ENCODE data around the gene RDH12. TPM values are rescaled to one million over a fixed set of nuclear protein-coding genes. Genes with fewer than 3 reads are reported as not detected.

Gene RDH12
- total RNA-seq, 1 donor from 2014 or later, result not detected

- DNase-seq (ENCODE audit: low read depth, low spot score), result peak; percentile 12
- H3K4me1 Mint-ChIP-seq, result peaks cover 14% of the 10 kb centered on the region
- H3K36me3 Mint-ChIP-seq (ENCODE audit: low read depth), result no peaks in the 10 kb centered on the region
- H3K9me3 Mint-ChIP-seq, result no peaks in the 10 kb centered on the region
- no peaks in the 10 kb centered on the region for H3K27me3 Mint-ChIP-seq (ENCODE audit: low read depth)
- H3K4me3 Mint-ChIP-seq, result peak overlapping the region; percentile 56
- no peak overlapping the region for H3K27ac Mint-ChIP-seq (ENCODE audit: unreplicated experiment)
- TF ChIP-seq CTCF (conservative IDR thresholded peaks at IDR 0.05), result peak; percentile 69
Observed at GRCh38 chr14:67666750-67667449, 34.8 kb upstream of the RDH12 start.

GRCh38 chr14:67668559-67668958 is 33.1 kb upstream of the RDH12 start:
- peaks cover 24% of the 10 kb centered on the region for H3K4me1 Mint-ChIP-seq
- H3K27ac Mint-ChIP-seq (ENCODE audit: unreplicated experiment), result no peak overlapping the region
- DNase-seq (ENCODE audit: low read depth, low spot score), result no peak
- no peak for TF ChIP-seq CTCF (conservative IDR thresholded peaks at IDR 0.05)
- H3K4me3 Mint-ChIP-seq, result peak overlapping the region; percentile 36
- no peaks in the 10 kb centered on the region for H3K27me3 Mint-ChIP-seq (ENCODE audit: low read depth)
- no peaks in the 10 kb centered on the region for H3K9me3 Mint-ChIP-seq
- no peaks in the 10 kb centered on the region for H3K36me3 Mint-ChIP-seq (ENCODE audit: low read depth)

- Mint-ChIP-seq H3K4me1 (peaks cover 33% of the 10 kb centered on the region), H3K4me3 (peak overlapping the region; percentile 89), H3K9me3 (no peaks in the 10 kb centered on the region), H3K36me3 (ENCODE audit: low read depth) (peaks cover 3% of the 10 kb centered on the region), H3K27me3 (ENCODE audit: low read depth) (no peaks in the 10 kb centered on the region), H3K27ac (ENCODE audit: unreplicated experiment) (no peak overlapping the region)
- DNase-seq (ENCODE audit: low read depth, low spot score), result no peak
- no peak for TF ChIP-seq CTCF (conservative IDR thresholded peaks at IDR 0.05)
Observed at GRCh38 chr14:67673451-67673850, 28.2 kb upstream of the RDH12 start.

- H3K27ac Mint-ChIP-seq (ENCODE audit: unreplicated experiment), result peak overlapping the region; percentile 87
- H3K9me3 Mint-ChIP-seq, result no peaks in the 10 kb centered on the region
- H3K27me3 Mint-ChIP-seq (ENCODE audit: low read depth), result no peaks in the 10 kb centered on the region
- peak; percentile 71 for DNase-seq (ENCODE audit: low read depth, low spot score)
- peak; percentile 38 for TF ChIP-seq CTCF (conservative IDR thresholded peaks at IDR 0.05)
- peaks cover 3% of the 10 kb centered on the region for H3K36me3 Mint-ChIP-seq (ENCODE audit: low read depth)
- H3K4me1 Mint-ChIP-seq, result peaks cover 29% of the 10 kb centered on the region
- H3K4me3 Mint-ChIP-seq, result peak overlapping the region; percentile 89
Observed at GRCh38 chr14:67674139-67674479, 27.6 kb upstream of the RDH12 start.

GRCh38 chr14:67674480-67675218 is 27.0 kb upstream of the RDH12 start, which contains the start of gene VTI1B:
Gene VTI1B (minus strand): TSS chr14:67674632. CDS start chr14:67674489, 143 bp downstream.
- Mint-ChIP-seq H3K4me3 (peak within 1 kb of the TSS; percentile 95), H3K36me3 (ENCODE audit: low read depth) (peaks cover 3% of the 10 kb centered on the region), H3K27me3 (ENCODE audit: low read depth) (no peaks in the 10 kb centered on the region), H3K4me1 (peaks cover 29% of the 10 kb centered on the region), H3K9me3 (no peaks in the 10 kb centered on the region), H3K27ac (ENCODE audit: unreplicated experiment) (peak within 1 kb of the TSS; percentile 96)
- peak; percentile 32 for TF ChIP-seq CTCF (conservative IDR thresholded peaks at IDR 0.05)
- peak; percentile 72 for DNase-seq (ENCODE audit: low read depth, low spot score)
